ENCODE data around the gene GABBR1.

GRCh38 chr6:29656157-29656556 is 23.2 kb upstream of the GABBR1 start:
- TF ChIP-seq CTCF (IDR thresholded peaks at IDR 0.05) = no peak
- no peak for TF ChIP-seq POLR2A (IDR thresholded peaks at IDR 0.05)
